ENCODE data around the gene MCHR1. TPM values are rescaled to one million over a fixed set of nuclear protein-coding genes. Genes with fewer than 3 reads are reported as not detected.
"Not testable (repeated sequence)": the region's sequence is repeated elsewhere in the genome, so short reads cannot be mapped to it uniquely, and the experiment has no call there.

MCHR1 gene
- total RNA-seq, 1 donor from 2014 or later: 0.62 TPM

DNA sequence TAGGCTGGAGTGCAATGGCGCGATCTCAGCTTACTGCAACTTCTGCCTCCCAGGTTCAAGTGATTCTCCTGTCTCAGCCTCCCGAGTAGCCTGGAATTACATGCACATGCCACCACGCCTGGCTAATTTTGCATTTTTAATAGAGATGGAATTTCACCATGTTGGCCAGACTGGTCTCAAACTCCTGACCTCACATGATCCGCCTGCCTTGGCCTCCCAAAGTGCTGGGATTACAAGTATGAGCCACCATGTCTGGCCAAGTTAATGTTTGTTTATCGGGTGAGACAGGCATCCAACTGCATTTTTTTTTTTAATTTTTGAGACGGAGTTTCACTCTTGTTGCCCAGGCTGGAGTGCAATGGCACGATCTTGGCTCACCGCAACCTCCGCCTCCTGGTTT lies 22.6 kb upstream of the MCHR1 start:
- DNase-seq: not testable (repeated sequence)

DNA sequence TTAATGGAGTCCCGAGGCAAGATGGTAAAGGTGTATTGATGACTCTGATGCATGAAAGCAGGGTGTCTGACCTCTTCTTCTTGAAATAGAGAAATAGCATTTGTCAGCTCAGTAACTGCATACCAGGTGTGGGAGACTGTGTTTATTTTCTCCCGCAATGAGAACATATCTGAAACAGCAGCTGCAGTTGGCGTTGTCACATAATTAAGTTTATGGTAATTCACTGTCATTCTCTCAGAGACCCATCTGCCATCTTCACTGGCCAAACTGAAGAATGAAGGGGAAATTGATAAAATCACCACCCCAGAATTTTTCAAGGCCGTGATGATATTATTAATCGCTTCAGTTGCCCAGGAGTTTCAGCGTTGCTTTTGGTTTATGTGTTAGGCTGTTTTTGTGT lies 20.1 kb upstream of the MCHR1 start:
- no peak for DNase-seq

DNA sequence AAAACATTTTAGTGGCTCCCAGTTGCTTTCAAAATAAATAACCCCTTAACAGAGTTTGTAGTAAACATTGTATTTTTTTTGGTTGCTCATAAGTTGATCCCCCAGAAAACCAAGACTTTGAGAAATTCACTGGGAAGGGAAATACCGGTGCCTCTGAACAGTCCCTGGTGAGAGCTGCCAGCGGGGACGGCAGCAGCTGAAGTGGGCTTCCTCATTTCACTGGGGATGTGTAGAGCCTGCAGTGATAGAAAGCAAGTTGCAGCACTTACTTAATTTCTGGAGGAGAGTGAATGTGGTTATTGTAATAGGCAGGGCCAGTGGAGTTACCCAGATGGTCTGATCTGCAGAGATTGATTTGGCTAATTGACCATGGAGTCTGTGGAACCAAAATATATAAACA lies 18.6 kb upstream of the MCHR1 start:
- DNase-seq: no peak

DNA sequence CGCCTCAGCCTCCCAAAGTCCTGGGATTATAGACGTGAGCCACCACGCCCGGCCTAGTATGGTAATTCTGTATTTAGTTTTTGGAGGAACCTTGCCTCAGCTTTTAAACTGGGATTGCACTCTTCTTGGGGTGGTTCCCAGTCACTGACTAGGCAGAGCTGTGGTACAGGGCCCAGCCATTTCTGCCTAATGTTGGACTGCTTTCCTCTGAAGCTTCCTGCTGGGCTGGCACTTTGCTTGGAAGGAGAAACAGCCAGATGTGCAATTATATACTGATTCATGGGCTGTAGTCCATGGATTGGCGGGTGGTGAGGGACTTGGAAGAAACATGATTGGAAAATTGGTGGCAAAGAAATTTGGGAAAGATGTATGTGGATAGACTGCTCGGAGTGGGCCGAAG lies 17.6 kb upstream of the MCHR1 start:
- no peak for DNase-seq

- peak; percentile 43 for DNase-seq
These were observed 14.0 kb upstream of the MCHR1 start for GRCh38 chr22:40665312-40665711.

- DNase-seq: no peak
These were observed 13.0 kb upstream of the MCHR1 start for GRCh38 chr22:40666151-40666848.

DNA sequence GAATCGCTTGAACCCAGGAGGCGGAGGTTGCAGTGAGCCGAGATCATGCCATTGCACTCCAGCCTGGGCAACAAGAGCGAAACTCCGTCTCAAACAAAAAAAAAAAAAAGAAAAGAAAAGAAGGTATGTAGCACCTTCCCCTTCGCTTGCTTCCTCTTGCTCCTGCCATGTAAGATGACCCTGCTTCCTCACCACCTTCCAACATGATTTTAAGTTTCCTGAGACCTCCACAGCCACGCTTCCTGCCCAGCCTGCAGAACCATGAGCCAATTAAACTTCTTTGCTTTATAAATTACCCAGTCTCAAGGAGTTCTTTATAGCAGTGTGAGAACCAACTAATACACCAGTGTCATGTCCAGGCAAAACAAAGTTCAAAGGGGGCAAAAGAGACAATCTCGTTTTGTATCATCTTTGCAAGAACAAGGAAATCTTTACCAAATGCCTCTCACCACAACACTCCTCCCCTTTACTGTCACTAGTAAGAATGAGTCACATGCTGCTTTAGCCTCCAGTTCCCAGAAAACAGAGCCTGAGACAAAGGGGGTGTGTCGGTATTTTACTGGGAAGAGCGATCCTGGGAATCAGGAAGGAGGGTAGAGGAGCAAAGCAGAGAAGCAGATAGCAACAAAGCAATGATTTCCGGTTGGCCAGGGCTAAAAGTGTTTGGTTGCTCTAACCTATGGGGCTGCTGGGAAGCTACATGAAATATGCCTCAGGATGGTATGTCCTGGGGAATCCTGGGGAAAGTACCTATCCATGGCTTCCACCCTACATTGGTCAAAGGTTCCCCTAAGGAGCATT lies 10.5 kb upstream of the MCHR1 start:
- DNase-seq: no peak

- DNase-seq: no peak
These were observed 9.2 kb upstream of the MCHR1 start for GRCh38 chr22:40670058-40670457.

DNA sequence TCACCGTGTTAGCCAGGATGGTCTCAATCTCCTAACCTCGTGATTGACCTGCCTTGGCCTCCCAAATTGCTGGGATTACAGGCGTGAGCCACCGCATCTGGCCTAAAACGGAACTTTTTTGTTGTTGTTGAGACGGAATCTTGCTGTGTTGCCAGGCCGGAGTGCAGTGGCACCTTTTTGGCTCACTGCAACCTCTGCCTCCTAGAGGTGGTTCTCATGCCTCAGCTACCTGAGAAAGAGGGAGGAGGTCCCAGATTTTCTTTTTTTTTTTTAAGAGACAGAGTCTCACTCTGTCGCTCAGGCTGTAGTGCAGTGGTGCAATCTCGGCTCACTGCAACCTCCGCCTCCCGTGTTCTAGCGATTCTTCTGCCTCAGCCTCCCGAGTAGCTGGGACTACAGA lies 7.9 kb upstream of the MCHR1 start:
- DNase-seq: no peak

- no peak for DNase-seq
These were observed 7.4 kb upstream of the MCHR1 start for GRCh38 chr22:40671796-40672360.

- DNase-seq: no peak
These were observed 6.3 kb upstream of the MCHR1 start for GRCh38 chr22:40673017-40673416.

DNA sequence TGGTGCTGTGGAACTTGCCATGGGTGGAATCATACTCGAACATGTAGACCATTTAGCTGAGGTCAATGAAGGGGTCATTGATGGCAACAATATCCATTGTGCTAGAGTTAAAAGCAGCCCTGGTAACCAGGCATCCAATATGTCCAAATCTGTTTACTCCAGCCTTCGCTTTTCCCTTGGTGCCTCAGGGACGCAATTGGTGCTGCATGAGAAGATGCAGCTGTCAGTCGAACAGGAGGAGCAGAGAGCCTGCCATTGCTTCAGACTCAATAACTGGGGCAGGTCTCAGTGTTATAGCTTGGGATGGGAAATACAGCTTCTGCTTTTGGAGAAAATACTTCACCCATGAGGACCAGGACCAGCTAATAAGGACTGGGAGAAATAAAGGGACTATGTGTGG lies 5.0 kb upstream of the MCHR1 start:
- no peak for DNase-seq

GRCh38 chr22:40676166-40676565 lies 3.1 kb upstream of the MCHR1 start:
- DNase-seq: not testable (repeated sequence)

GRCh38 chr22:40676644-40677043 lies 2.6 kb upstream of the MCHR1 start:
- no peak for DNase-seq

GRCh38 chr22:40678493-40679248 lies 613 bp upstream of the MCHR1 start:
- DNase-seq: no peak

DNA sequence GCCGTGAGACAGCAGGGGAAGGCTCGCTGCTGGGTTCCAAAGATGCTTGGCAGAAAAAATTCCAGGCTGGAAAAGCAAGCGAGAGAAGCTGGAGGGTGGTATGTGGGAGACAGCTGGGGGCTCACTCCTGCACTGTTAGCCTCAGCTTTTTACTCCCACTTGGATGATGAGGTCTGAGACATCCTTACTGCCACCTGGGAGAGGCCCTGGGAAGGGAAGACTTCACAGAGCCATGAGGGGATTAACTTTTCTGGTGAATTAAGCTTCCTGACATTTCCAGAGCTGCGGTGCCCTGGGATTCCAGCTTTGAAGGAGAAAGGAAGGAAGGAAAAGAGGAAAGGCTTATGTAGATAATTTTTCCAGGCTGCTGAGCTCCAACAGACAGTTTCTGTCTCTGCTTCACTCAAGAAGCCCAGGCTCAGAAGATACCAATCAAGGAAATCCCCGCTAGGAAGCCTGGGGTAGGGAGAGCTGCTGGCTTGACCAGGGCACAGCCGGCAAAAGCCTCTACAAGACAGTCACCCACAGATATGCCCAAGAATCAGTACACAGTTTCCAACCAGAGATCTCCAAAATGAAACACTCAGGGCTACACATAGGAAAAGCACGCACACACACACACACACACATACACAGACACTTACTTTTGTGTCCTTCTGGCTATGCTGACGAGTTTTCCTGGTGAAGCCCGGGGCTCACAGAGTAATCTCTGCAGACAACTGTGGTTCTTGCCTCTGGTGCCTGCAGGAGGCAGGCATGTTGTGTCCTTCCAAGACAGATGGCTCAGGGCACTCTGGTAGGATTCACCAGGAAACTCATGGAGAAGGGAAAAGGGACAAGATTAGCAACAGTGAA lies 907 bp downstream of the MCHR1 start:
- peak; percentile 20 for DNase-seq

GRCh38 chr22:40680819-40681183 lies 1.5 kb downstream of the MCHR1 start:
- DNase-seq: no peak

GRCh38 chr22:40681451-40681850 lies 2.2 kb downstream of the MCHR1 start:
- DNase-seq: no peak

GRCh38 chr22:40684728-40685127 lies 5.4 kb downstream of the MCHR1 start:
- DNase-seq: no peak

- DNase-seq: no peak
These were observed 6.1 kb downstream of the MCHR1 start for GRCh38 chr22:40685406-40685805.

- DNase-seq: no peak
These were observed 8.4 kb downstream of the MCHR1 start for GRCh38 chr22:40687706-40688105.

DNA sequence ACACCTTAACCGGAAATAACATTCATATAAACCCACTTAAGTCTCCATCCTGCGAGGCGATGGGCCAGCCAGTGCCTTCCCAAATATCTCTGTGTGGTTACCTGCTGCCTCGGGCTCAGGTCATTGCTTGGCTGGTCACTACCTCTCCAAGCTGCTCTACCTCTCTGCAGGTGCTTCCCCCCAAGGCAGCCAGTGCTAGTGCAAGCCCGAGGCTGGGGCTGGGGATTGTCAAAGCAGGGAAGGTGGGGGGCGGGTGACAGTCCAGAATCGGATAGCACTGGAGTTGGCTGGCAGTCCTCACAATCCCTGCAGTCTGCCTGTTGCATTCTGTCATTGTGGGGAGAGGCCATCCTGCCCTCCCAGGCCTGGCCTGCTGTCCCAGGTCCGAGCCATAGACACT lies 11.1 kb downstream of the MCHR1 start:
- no peak for DNase-seq

Data from occipital lobe (tissue), 2 donors.